GM18502 (cell line): ENCODE measurements around the gene EGR1.

Experiments used
- ATAC-seq: cut with Tn5 transposase; IDR thresholded peaks from one replicate; pipeline ENCODE4 v1.9.1; 2021; ENCODE audit warnings: mild to moderate bottlenecking; ENCODE audit not compliant: unreplicated experiment, poor library complexity

The EGR1 gene

GRCh38 chr5:138465261-138466124 is at the start of gene EGR1:
Gene EGR1 (plus strand): TSS chr5:138465479. CDS start chr5:138465762, 283 bp downstream.
- ATAC-seq, result peak; percentile 67

- ATAC-seq, result no peak
These were observed 46.8 kb upstream of the EGR1 start for GRCh38 chr5:138418444-138418843.

- ATAC-seq, result no peak
These were observed 40.2 kb upstream of the EGR1 start for GRCh38 chr5:138425079-138425478.

- no peak for ATAC-seq
These were observed 29.3 kb upstream of the EGR1 start for GRCh38 chr5:138435943-138436342.

- ATAC-seq, result no peak
These were observed 27.1 kb upstream of the EGR1 start for GRCh38 chr5:138438003-138438723.

- peak; percentile 79 for ATAC-seq
These were observed 26.4 kb upstream of the EGR1 start, which contains the start of gene REEP2 for GRCh38 chr5:138438724-138439476. Gene REEP2 (plus strand): TSS chr5:138439057. CDS start chr5:138439209, 152 bp downstream.

- no peak for ATAC-seq
These were observed 25.7 kb upstream of the EGR1 start for GRCh38 chr5:138439477-138440158.

- ATAC-seq, result no peak
These were observed 24.9 kb upstream of the EGR1 start for GRCh38 chr5:138440159-138441073.

- ATAC-seq, result no peak
These were observed 24.1 kb upstream of the EGR1 start for GRCh38 chr5:138441221-138441620.

GRCh38 chr5:138444078-138444773 is 21.1 kb upstream of the EGR1 start:
- no peak for ATAC-seq

- no peak for ATAC-seq
These were observed 20.3 kb upstream of the EGR1 start for GRCh38 chr5:138444774-138445546.

- ATAC-seq, result no peak
These were observed 19.6 kb upstream of the EGR1 start for GRCh38 chr5:138445547-138446271.

GRCh38 chr5:138448070-138448469 is 17.2 kb upstream of the EGR1 start:
- no peak for ATAC-seq

- no peak for ATAC-seq
These were observed 16.5 kb upstream of the EGR1 start for GRCh38 chr5:138448481-138449398.

GRCh38 chr5:138449501-138450239 is 15.6 kb upstream of the EGR1 start:
- ATAC-seq, result peak; percentile 78
